Thyroid gland (tissue), 4 donors: ENCODE data around the gene E2F1.

ENCODE experiments used
- POLR2A ChIP-seq, 2 donors: fragments of 450-650 bp; IDR thresholded peaks; one replicate each; pipeline ENCODE4 v1.6.1; 2017; ENCODE audit warnings: antibody characterized with exemption in 2 of 2, mild to moderate bottlenecking in 2 of 2, moderate library complexity in 1 of 2
- TF ChIP-seq, protein P1 (sequence below), 6 experiments: fragments of 200-600 bp in 3 of 6; fragments of 450-650 bp in 3 of 6; sonication (generic) in 3 of 6; IDR thresholded peaks; one replicate each; pipeline ENCODE4 v1.5.1; 2016 to 2019; ENCODE audit warnings: antibody characterized with exemption in 6 of 6, mild to moderate bottlenecking in 2 of 6, inconsistent platforms in 1 of 6, moderate library complexity in 1 of 6

DNA sequence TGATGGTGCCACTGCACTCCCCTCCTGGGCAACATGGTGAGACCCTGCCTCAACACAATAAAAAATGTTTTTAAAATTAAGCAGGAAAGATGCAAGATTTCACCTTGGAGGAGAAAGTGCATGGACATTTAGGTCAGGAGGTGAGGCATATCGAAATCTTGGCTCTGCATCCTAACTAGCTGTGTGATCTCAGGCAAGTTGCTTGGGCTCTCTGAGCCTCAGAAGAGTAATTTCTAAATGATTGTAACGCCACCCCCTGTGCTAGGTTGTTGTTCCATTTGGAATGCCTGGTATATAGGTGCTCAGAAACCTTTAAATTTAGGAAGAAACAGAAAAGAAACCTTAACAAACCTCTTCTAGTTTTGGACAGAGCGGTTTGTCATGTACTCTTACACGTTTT lies 60.0 kb downstream of the E2F1 start:
- TF ChIP-seq, protein P1, sequence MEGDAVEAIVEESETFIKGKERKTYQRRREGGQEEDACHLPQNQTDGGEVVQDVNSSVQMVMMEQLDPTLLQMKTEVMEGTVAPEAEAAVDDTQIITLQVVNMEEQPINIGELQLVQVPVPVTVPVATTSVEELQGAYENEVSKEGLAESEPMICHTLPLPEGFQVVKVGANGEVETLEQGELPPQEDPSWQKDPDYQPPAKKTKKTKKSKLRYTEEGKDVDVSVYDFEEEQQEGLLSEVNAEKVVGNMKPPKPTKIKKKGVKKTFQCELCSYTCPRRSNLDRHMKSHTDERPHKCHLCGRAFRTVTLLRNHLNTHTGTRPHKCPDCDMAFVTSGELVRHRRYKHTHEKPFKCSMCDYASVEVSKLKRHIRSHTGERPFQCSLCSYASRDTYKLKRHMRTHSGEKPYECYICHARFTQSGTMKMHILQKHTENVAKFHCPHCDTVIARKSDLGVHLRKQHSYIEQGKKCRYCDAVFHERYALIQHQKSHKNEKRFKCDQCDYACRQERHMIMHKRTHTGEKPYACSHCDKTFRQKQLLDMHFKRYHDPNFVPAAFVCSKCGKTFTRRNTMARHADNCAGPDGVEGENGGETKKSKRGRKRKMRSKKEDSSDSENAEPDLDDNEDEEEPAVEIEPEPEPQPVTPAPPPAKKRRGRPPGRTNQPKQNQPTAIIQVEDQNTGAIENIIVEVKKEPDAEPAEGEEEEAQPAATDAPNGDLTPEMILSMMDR (IDR thresholded peaks at IDR 0.05): no peak
- no peak for TF ChIP-seq POLR2A (IDR thresholded peaks at IDR 0.05)
